ENCODE results near the gene WDHD1. TPM values are rescaled to one million over a fixed set of nuclear protein-coding genes. Genes with fewer than 3 reads are reported as not detected.

Gene WDHD1
- total RNA-seq, 1 donor from 2014 or later, result 15.0 TPM

DNA sequence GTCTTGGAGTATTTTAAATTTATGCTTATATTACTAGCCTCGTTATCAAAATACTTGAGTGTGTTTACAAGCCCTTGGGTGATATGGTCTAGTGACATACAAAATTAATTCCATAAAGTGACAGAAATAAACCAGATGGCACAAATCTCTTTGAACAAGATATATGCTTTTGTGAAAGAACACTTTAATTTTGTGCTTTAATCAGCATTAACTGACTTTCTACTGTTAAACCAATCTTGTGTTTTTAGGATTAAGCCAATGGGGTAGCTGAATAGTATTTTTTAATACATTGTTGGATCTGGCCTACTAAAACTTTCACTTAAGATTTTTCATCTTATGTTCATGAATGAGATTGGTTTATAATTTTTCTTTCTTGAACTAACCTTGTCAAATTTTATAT is 93.9 kb downstream of the WDHD1 start:
- Mint-ChIP-seq H3K27ac (ENCODE audit: unreplicated experiment) (no peak overlapping the region), H3K27me3 (ENCODE audit: unreplicated experiment) (no peaks in the 10 kb centered on the region), H3K4me3 (ENCODE audit: unreplicated experiment) (no peak overlapping the region), H3K36me3 (ENCODE audit: low read depth, unreplicated experiment) (no peaks in the 10 kb centered on the region), H3K9me3 (ENCODE audit: unreplicated experiment) (no peaks in the 10 kb centered on the region), H3K4me1 (ENCODE audit: unreplicated experiment) (no peaks in the 10 kb centered on the region)
- TF ChIP-seq, protein P1, sequence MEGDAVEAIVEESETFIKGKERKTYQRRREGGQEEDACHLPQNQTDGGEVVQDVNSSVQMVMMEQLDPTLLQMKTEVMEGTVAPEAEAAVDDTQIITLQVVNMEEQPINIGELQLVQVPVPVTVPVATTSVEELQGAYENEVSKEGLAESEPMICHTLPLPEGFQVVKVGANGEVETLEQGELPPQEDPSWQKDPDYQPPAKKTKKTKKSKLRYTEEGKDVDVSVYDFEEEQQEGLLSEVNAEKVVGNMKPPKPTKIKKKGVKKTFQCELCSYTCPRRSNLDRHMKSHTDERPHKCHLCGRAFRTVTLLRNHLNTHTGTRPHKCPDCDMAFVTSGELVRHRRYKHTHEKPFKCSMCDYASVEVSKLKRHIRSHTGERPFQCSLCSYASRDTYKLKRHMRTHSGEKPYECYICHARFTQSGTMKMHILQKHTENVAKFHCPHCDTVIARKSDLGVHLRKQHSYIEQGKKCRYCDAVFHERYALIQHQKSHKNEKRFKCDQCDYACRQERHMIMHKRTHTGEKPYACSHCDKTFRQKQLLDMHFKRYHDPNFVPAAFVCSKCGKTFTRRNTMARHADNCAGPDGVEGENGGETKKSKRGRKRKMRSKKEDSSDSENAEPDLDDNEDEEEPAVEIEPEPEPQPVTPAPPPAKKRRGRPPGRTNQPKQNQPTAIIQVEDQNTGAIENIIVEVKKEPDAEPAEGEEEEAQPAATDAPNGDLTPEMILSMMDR (IDR thresholded peaks at IDR 0.05; ENCODE audit: unreplicated experiment), result no peak
- no peak for DNase-seq (ENCODE audit: low spot score)

DNA sequence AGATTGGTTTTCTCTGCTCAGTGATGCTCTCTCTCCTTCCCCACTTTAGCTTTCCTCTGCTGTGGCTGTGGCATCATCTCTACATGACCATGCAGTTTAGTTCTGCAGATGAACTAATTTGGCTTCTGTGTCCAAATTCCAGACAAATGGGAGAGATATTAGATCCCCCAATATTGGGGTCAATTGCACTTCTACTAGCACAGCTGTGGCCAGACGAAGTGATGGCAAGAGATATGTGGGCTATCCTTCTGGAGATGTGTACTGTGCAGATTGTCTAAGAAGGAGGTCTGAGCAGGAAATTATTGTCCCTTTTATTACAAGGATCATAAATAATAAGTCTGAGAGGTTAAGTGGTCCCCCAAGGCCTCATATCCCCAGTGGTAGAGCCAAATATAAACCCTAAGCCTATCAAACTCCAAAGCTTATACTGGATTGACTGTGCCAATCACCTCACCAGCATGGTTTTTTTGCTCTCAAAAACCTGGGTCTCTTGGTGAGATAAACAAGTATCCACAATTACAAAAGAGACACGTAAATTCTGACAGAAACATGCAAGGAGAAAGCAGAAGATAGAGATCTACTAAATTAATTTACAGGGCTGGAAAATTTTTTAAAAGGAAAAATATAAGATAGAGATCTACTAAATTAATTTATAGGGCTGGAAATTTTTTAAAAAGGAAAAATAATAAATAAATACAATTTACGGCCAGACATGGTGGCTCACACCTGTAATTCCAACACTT is 95.1 kb downstream of the WDHD1 start:
- Mint-ChIP-seq H3K36me3 (ENCODE audit: low read depth, unreplicated experiment) (no peaks in the 10 kb centered on the region), H3K27ac (ENCODE audit: unreplicated experiment) (no peak overlapping the region), H3K4me1 (ENCODE audit: unreplicated experiment) (no peaks in the 10 kb centered on the region), H3K9me3 (ENCODE audit: unreplicated experiment) (no peaks in the 10 kb centered on the region), H3K4me3 (ENCODE audit: unreplicated experiment) (no peak overlapping the region), H3K27me3 (ENCODE audit: unreplicated experiment) (no peaks in the 10 kb centered on the region)
- DNase-seq (ENCODE audit: low spot score), result no peak
- TF ChIP-seq, protein P1 (IDR thresholded peaks at IDR 0.05; ENCODE audit: unreplicated experiment), result no peak

DNA sequence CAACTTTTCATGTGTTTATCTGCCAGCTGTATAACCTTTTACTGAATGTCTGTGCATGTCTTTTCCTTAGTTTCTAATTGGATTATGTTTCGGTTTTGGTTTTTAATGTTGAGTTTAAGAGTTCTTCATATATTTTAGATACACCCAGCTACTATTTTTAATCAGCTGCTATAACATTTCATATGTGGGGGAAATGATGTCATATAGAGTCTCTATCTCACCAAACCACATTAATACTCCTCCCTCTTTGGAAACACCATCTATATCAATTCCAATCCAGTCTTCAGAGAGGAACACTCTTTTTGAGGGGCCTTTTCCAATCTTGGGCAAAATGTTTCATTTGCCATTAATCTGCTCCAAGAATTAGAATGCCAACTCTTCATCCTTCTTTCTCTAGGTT is 95.8 kb downstream of the WDHD1 start:
- Mint-ChIP-seq H3K4me1 (ENCODE audit: unreplicated experiment) (no peaks in the 10 kb centered on the region), H3K9me3 (ENCODE audit: unreplicated experiment) (no peaks in the 10 kb centered on the region), H3K27me3 (ENCODE audit: unreplicated experiment) (no peaks in the 10 kb centered on the region), H3K4me3 (ENCODE audit: unreplicated experiment) (no peak overlapping the region), H3K36me3 (ENCODE audit: low read depth, unreplicated experiment) (no peaks in the 10 kb centered on the region), H3K27ac (ENCODE audit: unreplicated experiment) (no peak overlapping the region)
- no peak for DNase-seq (ENCODE audit: low spot score)
- TF ChIP-seq, protein P1 (IDR thresholded peaks at IDR 0.05; ENCODE audit: unreplicated experiment), result no peak

DNA sequence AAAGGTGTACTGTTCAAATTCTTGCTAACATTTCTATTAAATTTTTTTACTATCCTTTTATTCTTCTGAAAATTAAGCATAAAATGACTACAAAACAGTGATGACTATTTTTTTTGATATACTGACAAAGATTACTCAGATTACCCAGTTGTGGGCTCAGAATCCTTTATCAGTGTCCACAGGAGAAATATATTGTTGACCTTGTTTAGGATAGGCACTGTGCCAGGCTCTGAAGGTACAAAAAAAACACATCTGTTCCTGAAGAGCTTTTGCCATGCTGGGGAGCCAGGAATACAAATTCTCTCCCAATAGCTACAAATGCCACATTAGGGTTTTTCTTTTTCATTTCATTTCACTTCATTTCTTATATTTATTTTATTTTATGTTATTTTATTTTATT is 97.3 kb downstream of the WDHD1 start:
- H3K9me3 Mint-ChIP-seq (ENCODE audit: unreplicated experiment), result no peaks in the 10 kb centered on the region
- H3K27me3 Mint-ChIP-seq (ENCODE audit: unreplicated experiment), result peaks cover 1% of the 10 kb centered on the region
- TF ChIP-seq, protein P1 (IDR thresholded peaks at IDR 0.05; ENCODE audit: unreplicated experiment), result no peak
- no peak for DNase-seq (ENCODE audit: low spot score)
- H3K27ac Mint-ChIP-seq (ENCODE audit: unreplicated experiment), result no peak overlapping the region
- H3K36me3 Mint-ChIP-seq (ENCODE audit: low read depth, unreplicated experiment), result no peaks in the 10 kb centered on the region
- no peak overlapping the region for H3K4me3 Mint-ChIP-seq (ENCODE audit: unreplicated experiment)
- no peaks in the 10 kb centered on the region for H3K4me1 Mint-ChIP-seq (ENCODE audit: unreplicated experiment)

DNA sequence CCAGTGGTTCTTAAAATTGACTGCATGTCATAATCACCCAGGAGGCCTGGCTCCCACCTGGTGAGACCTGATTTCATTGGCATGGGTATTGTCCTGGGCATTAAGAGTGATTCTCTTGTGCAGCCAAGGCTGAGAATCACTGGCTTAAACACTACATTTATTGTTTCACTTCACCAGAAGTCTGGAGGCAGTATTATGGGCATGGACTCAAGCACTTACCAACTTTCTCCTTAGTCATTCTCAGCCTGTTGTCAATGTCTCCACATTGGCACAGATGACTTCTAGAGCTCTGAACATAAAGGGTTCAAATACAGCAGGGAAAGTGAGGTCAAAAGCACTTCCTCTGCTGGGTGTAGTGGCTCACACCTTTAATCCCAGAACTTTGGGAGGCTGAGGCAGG is 98.7 kb downstream of the WDHD1 start:
- Mint-ChIP-seq H3K27me3 (ENCODE audit: unreplicated experiment) (peaks cover 1% of the 10 kb centered on the region), H3K9me3 (ENCODE audit: unreplicated experiment) (no peaks in the 10 kb centered on the region), H3K27ac (ENCODE audit: unreplicated experiment) (no peak overlapping the region), H3K36me3 (ENCODE audit: low read depth, unreplicated experiment) (no peaks in the 10 kb centered on the region), H3K4me1 (ENCODE audit: unreplicated experiment) (no peaks in the 10 kb centered on the region), H3K4me3 (ENCODE audit: unreplicated experiment) (no peak overlapping the region)
- DNase-seq (ENCODE audit: low spot score), result no peak
- TF ChIP-seq, protein P1 (IDR thresholded peaks at IDR 0.05; ENCODE audit: unreplicated experiment), result no peak

All from endothelial cell (in vitro differentiated cells).